ACHN (cell line): ENCODE results near the gene CTNNA3.

Experiments used
- DNase-seq: peaks from one replicate; pipeline ENCODE4 v3.0.0-alpha.2; 2015
- in situ Hi-C: cut with HindIII; loops from 2 replicates; pipeline ENCODE4 v1.10.0; 2017; ENCODE audit warnings: low sequenced_read_pairs, low pct_ligation_motif_present, low pct_unique_long_range_greater_than_20kb

CTNNA3 gene

DNA sequence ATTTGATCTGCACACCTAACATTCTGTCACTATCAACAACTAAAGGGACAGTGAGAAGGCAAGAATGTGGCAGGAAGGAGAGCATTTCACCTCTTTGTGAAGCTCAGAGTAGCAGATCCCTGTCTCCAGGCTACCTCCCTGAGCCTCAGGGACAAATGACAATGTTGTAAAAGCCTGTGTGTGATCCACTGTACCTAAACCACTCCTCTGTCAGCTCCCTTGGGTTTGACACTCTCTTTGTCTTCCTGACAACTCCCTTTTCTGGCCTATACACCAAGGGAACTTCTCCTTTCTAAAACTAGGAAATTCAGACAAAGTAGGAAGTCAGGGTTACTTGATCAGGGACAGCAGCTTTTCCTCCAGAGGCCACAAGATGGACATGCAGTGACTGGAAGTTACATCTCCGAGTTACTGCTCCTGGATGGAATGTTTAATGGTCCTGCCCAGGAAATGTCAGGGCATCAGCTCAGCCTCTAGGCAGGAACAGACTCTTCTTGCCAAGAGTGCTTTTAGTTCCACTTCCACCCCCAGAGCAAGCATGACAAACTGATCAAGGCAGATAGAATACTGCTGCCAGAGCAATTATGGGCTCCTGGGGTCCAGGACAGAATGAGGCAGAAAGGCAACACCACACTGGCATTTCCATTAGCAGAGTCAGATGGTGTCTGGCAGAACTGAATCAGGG is 1784.7 kb downstream of the CTNNA3 start:
- in situ Hi-C loops = no loop called here
- DNase-seq = no peak

- no peak for DNase-seq
- in situ Hi-C loops = no loop called here
Measured at GRCh38 chr10:65910209-65910608, 1785.8 kb downstream of the CTNNA3 start.

DNA sequence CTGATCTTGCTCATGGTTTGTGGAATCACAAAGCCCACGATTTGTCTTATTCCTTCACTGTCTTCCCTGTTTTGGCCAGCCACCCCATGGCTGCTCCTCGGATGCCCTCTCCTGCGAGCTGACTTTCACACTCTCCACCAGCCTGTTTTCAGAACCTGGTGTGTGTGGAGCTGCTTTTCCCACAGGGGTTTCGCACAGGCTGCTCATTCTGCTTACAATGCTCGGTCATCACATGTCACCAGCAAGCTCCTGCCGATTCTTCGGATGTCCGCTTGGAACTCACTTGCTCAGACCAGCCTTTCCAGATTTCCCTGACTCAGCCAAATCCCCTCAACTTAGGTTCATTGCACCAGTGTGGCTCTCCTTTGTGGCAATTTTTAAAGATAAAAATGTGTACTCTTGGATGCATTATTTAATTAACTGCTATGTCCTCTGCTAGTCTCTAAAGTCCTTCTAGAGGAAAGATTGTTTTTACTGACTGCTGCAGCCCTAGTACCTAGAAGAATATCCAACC is 1788.7 kb downstream of the CTNNA3 start:
- no peak for DNase-seq
- in situ Hi-C loops = no loop called here

- no peak for DNase-seq
- in situ Hi-C loops = no loop called here
Measured at GRCh38 chr10:65903620-65904019, 1792.4 kb downstream of the CTNNA3 start.

DNA sequence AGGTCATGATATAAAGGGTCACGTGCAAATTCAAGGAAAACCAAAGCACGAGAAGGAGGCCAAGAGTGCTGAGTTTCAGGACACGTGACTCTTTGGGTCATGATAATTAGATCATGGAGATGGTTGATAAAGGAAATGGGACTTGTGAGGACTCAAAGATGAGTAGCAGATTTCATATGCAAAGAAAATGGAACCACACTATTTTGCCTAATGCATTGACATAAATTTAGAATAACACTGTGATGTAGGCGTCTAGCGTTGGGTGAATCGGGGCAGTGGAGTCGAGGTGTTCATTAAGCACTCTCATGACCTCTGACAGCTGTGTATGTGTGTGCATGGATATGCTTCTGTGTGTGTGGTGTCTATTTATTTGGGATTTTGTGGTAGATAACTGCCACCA is 1795.7 kb downstream of the CTNNA3 start:
- no peak for DNase-seq
- in situ Hi-C loops = no loop called here

DNA sequence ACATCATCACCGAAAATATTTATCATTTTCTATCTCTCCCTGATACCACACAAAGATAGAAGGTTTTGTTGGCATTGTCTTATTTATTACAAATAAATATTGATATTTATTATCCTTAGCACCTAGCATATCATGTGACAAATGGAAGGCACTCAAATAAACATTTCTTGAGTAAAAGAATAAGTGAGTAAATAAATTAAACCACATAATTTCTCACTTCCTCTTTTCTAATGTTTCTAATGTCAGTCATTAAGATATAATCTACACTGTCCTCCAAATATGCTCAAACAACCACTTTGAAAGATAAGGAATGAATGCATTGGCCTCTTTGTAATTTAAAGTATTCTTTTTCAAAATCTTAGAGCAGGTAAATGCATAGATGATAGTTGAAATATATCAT is 1797.9 kb downstream of the CTNNA3 start:
- in situ Hi-C loops = no loop called here

GRCh38 chr10:65894961-65895360 is 1801.0 kb downstream of the CTNNA3 start:
- in situ Hi-C loops = no loop called here
- no peak for DNase-seq

More for the DNA sequence above, 1797.9 kb downstream of the CTNNA3 start:
- no peak for DNase-seq

DNA sequence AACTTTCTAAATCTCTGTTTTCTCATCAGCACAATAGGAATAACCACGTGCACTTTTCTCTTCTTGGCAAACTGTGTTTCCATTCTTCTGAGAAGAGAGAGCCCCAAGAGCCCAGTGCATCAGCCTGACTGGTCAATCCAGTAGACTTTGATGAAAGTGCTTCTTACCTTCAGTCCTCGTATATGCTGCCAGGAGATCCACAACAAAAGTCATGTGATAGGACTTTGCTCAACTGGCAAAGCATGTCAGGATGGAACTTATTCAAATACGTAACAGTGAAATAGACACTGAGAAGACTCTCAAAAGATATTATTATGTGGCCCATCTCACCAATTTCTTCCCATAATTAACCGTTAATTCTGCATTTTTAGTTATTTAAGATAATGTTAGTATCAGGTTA is 1801.6 kb downstream of the CTNNA3 start:
- in situ Hi-C loops = no loop called here
- DNase-seq = no peak

DNA sequence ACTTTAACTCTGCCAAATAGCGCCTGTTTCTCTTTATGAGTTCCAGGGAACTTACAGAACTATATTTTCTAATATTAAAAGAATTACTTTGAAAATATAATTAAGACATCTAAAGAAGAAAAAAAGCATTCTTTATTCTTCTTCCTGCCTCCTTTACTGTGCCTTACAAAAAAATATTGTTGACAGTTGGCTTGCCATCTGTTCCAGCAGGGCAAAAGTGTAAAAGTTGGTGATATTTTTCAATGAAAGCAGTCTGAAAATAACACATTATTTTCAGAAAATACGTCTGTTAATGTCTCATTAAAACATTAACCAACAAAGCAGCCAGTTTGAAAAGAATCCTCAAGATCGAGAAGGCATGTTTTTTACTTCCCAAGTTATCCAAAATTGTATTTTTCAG is 1802.3 kb downstream of the CTNNA3 start:
- in situ Hi-C loops = no loop called here
- no peak for DNase-seq

DNA sequence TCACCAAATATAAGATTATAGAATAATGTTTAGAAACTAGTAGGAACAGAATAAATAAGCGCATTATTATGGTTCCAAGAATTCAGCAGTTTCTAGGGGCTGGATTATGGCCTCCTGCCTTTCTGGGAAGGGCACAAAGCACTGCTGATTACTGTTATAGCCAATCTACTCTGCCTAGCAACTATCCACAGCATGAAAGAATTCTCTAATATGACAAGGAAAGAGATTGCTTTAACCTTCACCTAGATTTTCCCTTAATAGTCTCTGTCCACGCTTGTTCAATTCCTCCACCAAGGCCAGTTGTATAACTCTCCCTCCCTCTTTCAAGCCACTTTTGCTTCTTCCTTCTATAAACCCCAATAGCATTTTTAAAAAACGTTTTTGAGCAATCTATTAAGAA is 1803.7 kb downstream of the CTNNA3 start:
- DNase-seq = no peak
- in situ Hi-C loops = no loop called here

DNA sequence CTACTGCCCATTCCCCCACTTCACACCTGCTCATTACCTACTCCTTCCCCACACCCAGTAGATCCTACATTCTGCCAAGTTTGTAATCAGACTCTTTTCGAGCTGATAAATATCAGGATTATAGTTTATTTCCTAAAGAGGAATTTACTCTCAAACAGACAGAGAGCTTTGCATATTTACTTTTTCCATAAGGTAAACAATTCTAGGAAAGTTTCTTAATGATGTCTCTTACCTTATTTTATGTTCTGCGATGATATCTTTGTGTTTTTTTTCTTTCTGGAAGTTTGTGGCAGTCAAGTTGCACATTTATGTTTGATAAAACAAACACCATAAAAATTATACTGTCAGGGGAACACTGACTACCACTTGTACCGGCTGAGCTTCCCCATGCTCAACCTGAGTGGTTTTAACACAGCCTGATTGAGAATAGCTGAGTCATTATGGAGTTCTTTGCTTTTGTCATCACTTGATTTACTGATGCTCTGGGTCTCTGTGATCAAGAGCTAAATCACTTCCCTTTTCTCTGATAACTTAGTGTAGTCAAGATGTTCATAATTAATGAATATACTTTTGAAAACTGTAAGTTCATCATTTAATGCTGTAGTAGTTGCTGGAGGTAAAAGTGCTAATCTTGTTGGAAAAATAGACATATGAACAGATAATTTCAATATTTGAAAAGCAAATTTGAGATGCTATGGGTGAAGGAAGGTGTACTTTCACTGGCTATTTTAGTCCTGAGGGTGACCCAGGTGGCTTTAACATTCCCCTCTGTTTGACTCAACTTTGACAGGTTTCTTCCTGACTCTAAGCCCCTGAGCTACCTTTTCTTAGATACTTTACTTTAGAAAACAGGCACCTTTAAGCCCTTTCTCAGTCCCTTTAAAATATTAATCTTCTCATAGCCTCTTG is 1804.7 kb downstream of the CTNNA3 start:
- in situ Hi-C loops = no loop called here
- no peak for DNase-seq

GRCh38 chr10:65864529-65864928 is 1831.5 kb downstream of the CTNNA3 start:
- no peak for DNase-seq
- in situ Hi-C loops = no loop called here

- DNase-seq = no peak
- in situ Hi-C loops = no loop called here
Measured at GRCh38 chr10:65864036-65864435, 1832.0 kb downstream of the CTNNA3 start.
